ENCODE data around the gene CANT1. TPM values are rescaled to one million over a fixed set of nuclear protein-coding genes. Genes with fewer than 3 reads are reported as not detected.

Gene CANT1
- total RNA-seq, 4 donors from 2014 or later = 13.9 to 22.9 (median 18.2) TPM

Other genes with a start within 250 kb of the CANT1 start
- gene CYTH1, start 227.5 kb downstream of the CANT1 start, total RNA-seq = 10 to 100 TPM; 54.0 to 86.5 (median 71.1) TPM
- gene USP36, start 168.9 kb downstream of the CANT1 start, total RNA-seq = 10 to 100 TPM; 38.3 to 60.7 (median 51.1) TPM
- 1 to 10 TPM; 5.4 to 7.3 (median 6.4) TPM for gene CEP295NL, start 106.6 kb downstream of the CANT1 start, total RNA-seq
- gene TIMP2, start 84.4 kb downstream of the CANT1 start, total RNA-seq = 100 to 1,000 TPM; 123 to 267 (median 233) TPM
- 100 to 1,000 TPM; 237 to 556 (median 448) TPM for gene LGALS3BP, start 29.8 kb downstream of the CANT1 start, total RNA-seq
- gene C1QTNF1, start 14.4 kb upstream of the CANT1 start, total RNA-seq = 100 to 1,000 TPM; 198 to 469 (median 294) TPM
- gene ENGASE, start 65.1 kb upstream of the CANT1 start, total RNA-seq = 10 to 100 TPM; 21.6 to 60.7 (median 31.7) TPM

Measured in subcutaneous adipose tissue (tissue), 4 donors.